ENCODE results near the gene LANCL3. TPM values are rescaled to one million over a fixed set of nuclear protein-coding genes. Genes with fewer than 3 reads are reported as not detected.

LANCL3 gene
- total RNA-seq, 1 donor from 2014 or later: under 0.01 TPM

DNA sequence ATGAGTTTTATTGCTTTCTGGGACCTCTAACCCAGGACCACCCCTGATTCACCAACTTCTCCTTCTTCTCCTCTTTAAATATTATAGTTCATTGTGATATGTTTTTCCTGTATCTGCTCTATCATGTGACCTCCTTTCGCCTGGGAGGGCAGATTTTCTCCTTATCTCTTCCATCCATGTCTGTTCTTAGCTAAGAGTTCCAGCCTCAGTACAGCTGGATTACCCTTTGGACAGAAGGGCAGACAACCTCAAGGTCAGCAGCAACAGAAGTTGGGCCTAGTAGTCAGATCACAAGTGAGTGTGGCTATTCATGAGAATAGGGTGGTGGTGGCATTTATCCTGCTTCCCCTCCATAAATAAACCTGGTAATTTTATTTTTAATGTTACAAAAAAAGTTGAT lies 108.4 kb downstream of the LANCL3 start:
- no peak for DNase-seq (ENCODE audit: low read depth in 2 of 2)

DNA sequence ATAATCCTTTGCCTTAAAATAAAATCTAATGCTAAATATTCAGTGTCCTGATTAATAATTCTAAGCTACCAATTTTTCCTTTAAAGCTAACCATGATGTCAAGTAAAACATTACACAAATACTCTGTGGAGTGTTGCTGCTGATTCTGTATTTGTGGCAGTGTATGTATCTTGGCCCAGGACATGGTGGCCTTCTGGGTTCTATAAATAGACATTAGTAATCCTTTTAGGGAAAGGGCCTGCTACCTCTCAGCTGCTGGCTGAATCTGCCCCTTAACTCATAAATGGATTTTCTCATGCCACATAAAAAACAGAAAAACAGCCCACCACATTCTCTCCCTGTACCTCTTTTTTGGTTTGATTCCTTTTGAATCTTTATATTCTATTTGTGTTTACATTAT lies 113.0 kb downstream of the LANCL3 start:
- no peak for DNase-seq (ENCODE audit: low read depth in 2 of 2)

DNA sequence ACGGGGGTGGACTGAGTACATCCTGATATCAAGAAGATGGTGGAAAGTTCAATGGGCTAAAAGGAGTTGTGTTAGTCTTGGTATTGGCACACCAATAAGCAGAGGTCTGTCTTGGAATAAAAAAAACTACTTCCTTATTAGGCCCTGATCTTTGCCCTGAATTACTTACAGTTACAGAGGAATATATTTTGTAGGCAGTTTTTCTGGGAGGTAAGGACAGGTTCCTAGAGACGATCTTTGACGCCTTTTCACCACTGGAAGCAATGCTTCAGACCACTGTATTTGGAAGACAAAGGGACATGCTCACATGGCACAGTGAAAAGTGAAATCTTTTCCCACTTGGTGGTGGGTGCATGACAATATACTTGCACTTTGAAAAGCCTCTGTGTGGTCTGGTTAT lies 113.5 kb downstream of the LANCL3 start:
- DNase-seq (ENCODE audit: low read depth in 2 of 2): no peak

DNA sequence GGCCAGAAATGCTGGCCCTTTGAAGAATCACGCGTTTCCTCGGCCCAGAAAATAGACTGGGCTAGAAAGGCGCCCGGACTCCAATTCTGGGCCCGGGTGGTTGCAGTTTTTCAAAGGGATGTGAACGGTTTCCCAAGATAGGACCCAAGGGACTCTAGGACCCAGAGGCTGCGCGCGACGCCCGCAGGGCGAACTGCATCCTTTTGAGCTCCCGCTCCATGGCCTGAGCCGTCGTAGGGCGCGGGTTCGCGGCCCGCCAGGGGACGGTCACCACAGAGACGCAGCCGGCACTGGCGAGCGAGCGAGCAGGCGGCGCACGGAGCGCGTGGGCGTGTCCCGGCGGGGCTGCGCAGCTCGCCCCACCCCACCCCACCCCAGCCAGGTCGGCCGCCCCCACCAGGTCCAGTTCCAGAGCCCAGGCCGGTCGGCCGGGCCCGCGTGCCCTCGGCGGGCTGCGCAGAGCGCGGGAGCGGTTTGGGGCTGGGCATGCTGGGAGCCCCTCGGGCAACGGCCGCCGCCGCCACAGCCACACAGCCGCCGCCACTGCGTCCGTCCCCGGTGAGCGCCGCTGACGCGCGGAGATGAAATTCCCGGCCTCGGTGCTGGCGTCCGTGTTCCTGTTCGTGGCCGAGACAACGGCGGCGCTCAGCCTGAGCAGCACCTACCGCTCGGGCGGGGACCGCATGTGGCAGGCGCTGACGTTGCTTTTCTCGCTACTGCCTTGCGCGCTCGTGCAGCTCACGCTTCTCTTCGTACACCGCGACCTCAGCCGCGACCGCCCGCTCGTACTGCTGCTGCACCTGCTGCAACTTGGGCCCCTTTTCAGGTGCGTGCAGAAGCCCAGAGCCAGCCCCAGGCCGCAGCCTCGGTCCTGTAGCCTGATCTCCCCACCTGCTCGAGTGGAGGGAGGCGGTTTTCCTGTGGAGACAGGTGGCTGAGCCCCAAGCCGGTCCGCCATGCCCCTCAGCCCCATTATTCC lies 114.2 kb downstream of the LANCL3 start, which contains the start of gene XK:
Gene XK (plus strand): TSS at position 411 of the 979 bp plus-strand sequence. CDS start 171 bp downstream, at position 582.
- peak; percentile 2 to 14 for DNase-seq (ENCODE audit: low read depth in 2 of 2)

DNA sequence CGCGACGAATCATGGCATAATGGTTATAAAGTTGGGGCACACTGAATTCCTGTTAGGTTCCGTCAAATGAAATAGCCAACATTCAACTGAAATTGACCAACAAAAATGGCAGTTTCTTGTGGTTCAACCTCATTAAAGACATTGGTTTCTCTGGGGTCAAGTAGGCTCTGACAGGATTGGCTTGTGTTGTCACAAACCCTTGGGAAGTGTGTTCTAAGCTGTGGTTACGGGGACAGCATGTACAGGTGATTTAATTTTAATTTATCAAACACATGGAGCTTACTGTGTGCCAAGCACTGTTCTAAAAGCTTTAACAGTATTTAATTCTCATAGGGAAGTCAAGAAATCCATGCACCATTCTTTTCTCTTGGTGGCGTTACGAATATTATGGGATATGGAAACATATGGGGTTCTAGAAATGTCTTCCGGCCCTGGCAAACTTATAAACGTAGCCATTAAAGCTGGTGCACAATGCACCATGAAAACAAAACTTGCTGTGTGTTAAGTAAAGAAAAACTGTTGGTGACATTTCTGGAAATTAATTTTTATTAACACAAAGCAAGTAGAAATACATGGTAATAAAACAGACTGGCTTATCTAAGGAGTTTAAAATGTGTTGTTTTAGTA lies 115.0 kb downstream of the LANCL3 start:
- no peak for DNase-seq (ENCODE audit: low read depth in 2 of 2)

DNA sequence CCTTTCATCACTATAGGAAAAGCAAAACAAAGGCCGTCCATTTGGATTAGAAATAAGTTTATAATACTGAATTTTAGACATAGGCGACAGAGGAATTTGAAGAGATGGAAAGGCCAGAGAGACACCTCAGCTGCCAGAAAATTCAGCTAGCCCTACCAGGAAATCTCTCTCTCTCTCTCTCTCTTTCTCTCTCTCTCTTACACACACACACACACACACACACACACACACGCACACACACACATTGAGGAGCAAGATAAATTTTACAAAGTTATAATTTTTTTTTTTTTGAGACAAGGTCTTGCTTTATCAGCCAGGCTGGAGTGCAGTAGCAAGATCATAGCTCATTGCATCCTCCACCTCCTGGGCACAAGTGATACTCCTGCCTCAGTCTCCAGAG lies 115.5 kb downstream of the LANCL3 start:
- DNase-seq (ENCODE audit: low read depth in 2 of 2): no peak

DNA sequence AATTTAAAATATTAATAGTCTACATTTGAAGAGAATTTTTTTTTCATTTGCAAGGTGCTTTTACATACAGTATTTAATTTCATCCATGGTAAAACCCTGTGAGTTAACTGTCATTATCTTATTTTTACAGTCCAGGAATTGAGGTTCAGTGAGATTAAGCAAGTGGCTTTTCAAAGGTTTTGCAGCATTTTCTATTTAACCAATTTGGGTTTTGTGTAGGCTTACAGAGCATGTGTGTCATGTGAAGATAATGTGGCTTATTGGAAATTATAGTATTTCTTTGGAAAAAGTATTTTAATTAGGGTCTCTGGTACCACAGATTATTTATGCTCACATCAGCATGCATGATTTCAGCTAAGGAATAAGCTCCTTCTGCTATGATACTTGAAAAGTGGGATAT lies 118.7 kb downstream of the LANCL3 start:
- DNase-seq (ENCODE audit: low read depth in 2 of 2): no peak

DNA sequence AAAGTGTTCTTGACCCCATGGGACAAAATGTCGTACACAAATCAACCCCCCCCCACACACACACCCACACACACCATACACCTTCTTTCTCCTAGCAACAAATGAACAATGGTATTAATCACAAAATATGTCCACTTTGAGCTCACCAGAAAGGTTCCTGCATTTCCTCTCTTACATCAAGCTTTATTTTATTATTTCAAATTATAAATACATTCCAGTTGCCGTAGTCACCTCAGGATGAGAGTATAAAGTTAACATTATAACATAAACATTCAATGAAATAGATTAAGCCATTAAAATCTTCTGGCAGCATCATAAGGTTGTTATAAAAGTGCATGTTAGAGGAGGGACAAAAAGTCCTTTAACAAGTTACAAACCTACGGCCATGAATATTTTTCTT lies 121.5 kb downstream of the LANCL3 start:
- DNase-seq (ENCODE audit: low read depth in 2 of 2): no peak

DNA sequence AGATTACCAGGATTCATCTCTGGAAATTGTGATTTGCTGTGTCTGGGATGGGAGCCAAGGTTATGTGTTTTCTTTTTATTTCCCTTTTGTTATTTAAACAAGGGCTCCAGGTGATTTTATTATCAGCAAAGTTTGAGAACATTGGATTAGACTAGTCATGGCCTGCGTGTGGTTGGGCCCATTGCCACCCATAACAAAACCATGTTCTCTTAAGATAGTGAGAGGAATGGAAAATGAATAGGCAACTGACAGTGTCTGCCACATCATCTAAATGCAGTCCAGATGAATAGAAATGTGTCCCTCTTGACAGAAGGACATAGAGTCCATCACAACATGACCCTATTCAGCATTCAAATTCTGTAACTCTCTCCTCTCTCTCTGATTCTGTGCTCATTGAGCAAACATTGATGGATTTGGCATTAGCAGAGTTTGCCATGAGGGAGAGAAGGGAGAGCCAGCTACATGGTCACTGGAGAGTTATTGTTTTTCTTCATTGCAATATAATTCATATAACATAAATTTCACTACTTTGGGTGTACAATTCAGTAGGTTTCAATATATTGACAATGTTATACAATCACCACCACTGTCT lies 125.8 kb downstream of the LANCL3 start:
- DNase-seq (ENCODE audit: low read depth in 2 of 2): no peak

DNA sequence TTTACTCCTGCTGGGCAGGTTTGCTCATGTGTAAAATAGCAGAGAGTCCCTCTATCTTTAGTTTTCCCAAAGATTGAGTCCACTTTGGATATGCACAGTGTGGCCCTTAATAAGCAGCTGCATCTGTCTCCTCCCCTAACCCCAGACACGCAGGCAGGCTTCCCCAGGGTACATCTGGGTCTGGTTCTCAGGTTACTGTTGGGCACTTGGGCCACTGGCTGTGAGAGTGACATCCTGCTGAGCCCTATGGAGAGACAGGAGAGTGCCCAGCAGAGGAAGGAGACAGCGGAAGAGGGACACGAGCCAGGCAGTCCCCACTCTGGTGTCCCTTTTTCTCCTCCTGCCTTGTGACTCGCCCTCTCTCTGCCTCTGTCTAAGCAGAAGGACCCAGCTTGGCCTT lies 130.1 kb downstream of the LANCL3 start:
- DNase-seq (ENCODE audit: low read depth in 2 of 2): no peak

DNA sequence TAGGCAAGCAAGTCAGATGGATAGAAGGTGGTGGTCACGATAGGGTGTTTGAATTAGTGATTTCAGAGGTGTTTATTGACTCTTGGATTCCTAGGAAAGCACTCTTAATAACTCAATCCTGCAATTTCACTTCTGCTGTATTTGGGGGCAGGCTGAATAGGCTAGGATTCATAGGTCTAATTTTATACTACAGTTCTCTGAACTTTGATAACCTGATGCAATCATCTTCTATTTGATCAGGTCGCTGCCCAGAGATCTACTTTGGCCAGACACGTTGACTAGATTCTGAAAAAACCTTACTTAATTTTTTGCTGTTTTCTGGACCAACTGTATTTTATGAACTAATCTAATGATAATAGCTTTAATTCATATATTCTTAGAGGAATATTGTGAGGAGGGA lies 140.5 kb downstream of the LANCL3 start:
- no peak for DNase-seq (ENCODE audit: low read depth in 2 of 2)

DNA sequence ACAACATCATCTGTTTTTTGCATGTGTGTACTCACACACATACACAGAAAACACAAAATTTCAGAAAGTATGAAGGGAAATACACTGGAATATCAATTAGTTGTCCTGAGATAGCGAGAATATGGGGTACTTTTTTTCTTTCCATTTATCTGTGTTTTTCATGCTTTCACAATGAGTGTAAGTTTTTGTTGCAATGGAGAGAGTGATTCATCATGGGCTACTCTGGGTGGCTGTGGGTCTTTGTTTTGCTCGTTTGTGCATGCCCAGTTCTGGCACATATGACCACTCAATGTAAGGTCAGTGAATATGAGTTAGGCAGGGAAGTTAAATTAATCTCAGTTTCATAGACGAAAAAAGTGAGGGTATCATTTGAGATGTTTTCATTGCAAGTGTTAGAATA lies 141.0 kb downstream of the LANCL3 start:
- DNase-seq (ENCODE audit: low read depth in 2 of 2): no peak

DNA sequence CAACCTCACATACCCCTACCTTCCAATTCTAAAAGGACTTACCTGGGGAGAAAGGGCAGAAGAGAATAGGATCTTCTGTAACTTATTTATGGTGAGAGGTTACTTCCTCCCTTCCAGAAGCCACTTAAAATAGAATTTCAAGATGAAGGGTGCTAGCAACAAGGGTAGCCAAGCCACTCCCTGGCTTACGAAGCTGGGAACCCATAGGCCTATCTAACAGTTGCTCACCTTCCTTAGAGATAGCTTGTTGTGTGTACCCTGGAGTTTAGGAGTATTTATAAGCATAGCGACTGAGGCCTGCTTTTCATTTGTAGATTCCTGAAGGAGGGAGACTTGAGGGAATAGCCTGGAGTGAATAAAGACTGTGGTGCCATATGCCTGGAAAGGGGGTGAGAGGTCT lies 143.0 kb downstream of the LANCL3 start:
- DNase-seq (ENCODE audit: low read depth in 2 of 2): no peak

DNA sequence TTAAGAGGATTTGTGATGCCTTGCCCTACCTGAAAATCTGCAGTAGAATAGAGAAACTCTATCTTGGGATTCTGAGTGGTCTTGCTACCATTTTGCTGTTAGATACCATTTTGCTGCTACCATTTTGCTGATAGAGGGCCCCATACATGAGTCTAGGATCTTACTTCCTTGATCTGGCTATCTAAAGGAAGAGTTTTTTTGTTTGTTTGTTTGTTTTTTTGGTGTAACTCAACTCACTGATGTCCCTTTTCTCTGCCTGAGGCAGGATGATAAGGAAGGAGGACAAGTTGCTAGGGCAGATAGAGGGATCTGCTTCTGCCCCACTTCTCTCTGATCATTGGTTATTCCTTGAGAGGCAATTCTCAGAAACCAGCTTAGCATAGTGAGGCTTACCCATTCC lies 145.1 kb downstream of the LANCL3 start:
- no peak for DNase-seq (ENCODE audit: low read depth in 2 of 2)

DNA sequence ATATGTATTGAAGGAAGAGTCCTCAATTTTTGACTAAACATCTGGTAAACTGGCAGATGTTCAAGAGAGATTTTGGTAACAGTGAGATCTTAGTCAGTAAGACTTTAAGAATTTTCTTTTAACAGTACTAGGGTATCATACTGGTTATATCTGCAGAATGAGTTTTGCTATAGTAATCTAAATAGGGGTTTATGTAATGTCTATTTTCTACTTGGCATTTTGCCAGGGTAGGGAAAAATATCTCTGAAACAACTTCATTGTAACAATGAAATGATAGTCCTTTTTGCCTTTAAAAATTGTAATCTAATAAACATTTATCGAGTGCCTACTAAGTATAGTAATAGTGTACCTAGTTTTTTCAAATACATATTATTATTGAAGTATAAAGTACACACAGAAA lies 146.2 kb downstream of the LANCL3 start:
- DNase-seq (ENCODE audit: low read depth in 2 of 2): no peak

DNA sequence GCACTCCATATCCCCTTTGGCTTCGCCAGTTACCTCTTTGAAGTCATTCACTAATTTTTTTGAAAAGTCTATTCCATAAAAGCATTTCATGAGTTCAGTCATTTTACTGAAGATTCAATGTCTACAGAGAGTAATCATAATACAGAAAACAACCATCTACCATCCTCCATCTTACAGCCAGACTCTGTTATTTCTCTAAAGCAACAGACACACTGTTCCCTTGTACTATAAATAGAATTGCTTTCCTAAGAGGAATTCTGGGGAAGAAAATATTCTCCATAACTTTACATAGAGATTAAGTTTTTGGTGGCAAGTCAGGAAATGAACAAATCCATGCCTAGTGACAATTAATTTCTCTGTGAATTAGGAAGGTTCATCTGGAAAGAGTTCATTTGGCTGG lies 151.1 kb downstream of the LANCL3 start:
- no peak for DNase-seq (ENCODE audit: low read depth in 2 of 2)

DNA sequence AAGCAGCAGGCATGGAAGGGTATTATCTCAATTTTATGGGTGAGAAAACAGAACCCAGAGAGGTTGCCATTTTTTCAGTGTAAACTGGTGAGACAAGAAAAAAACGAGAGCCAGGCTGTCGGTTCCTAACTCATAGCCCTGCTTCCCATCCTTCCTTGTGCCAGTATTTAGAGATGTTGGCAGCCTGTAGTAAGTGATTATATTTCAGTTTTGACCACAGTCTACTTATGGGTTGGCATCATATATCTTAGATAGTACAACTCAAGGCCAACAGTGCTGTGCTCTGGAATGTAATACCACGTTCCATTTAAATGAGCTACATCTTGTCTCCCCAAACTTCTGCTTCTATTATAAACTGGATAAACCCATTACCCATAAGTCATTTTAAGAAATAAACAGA lies 154.9 kb downstream of the LANCL3 start:
- no peak for DNase-seq (ENCODE audit: low read depth in 2 of 2)

Other genes starting within 250 kb of the LANCL3 start
- 14.8 and 19.8 TPM in 2 replicates for gene PRRG1, start 222.3 kb upstream of the LANCL3 start, total RNA-seq
- gene XK, start 114.1 kb downstream of the LANCL3 start, total RNA-seq: not detected in 2 replicates
- gene CYBB, start 208.4 kb downstream of the LANCL3 start, total RNA-seq: not detected in 2 replicates

Measured in lung microvascular endothelial cell (primary cell).